ENCODE measurements around the gene CHPF2.
A peak's percentile ranks its signal among the peaks of the same experiment; 100 is the strongest.

CHPF2 gene

DNA sequence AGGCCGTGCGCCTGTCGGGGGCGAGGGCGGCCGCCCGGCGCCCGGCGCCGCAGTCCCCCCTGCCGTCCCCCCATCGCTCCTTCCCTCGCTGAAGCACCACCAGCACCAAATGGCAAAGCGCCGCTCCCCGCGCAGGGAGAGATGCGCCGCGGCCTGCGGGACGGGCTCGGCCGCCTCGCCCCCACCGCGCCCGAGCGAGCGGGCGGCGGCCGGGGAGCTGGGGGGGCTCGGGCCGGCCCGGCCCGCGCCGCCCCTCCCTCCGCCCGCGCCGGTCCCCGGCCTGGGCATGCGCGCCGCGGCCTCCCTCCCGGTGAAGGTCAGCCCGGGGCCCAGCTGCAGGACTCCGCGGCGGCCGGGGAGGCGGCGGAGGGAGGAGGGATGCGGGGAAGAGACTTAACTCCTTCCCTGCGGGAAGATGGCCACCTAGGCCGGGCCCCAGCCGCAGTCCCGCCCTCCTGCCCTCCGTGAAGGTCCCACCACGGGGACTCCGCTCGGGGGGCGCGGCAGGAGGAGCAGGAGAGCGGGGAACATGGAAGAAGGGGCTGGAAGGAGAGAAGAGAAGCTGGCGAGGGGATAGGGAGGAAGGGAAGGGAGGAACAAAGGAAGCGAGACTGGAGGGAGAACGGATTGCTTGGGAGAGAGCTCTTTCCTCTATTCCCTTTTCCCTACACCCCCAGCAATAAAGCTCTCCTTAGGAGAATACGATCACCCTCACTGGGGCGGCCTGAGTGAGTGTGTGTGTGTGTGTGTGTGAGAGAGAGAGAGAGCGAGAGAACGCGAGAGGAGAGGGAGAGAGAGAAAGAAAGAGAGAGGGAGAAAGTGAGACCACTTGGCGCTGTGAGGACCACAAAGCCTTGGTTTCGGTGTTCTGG is 19.6 kb downstream of the CHPF2 start:
- TF ChIP-seq, protein P1, sequence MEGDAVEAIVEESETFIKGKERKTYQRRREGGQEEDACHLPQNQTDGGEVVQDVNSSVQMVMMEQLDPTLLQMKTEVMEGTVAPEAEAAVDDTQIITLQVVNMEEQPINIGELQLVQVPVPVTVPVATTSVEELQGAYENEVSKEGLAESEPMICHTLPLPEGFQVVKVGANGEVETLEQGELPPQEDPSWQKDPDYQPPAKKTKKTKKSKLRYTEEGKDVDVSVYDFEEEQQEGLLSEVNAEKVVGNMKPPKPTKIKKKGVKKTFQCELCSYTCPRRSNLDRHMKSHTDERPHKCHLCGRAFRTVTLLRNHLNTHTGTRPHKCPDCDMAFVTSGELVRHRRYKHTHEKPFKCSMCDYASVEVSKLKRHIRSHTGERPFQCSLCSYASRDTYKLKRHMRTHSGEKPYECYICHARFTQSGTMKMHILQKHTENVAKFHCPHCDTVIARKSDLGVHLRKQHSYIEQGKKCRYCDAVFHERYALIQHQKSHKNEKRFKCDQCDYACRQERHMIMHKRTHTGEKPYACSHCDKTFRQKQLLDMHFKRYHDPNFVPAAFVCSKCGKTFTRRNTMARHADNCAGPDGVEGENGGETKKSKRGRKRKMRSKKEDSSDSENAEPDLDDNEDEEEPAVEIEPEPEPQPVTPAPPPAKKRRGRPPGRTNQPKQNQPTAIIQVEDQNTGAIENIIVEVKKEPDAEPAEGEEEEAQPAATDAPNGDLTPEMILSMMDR (conservative IDR thresholded peaks at IDR 0.05; ENCODE audit: low read depth, low read length): no peak
- H3K4me3 ChIP-seq (ENCODE audit: low read depth, low read length): peak overlapping the region; percentile 74
- peak; percentile 80 for DNase-seq (ENCODE audit: low read depth)

GRCh38 chr7:151252561-151252835 is 20.2 kb downstream of the CHPF2 start:
- no peak for DNase-seq (ENCODE audit: low read depth)
- peak overlapping the region; percentile 74 for H3K4me3 ChIP-seq (ENCODE audit: low read depth, low read length)
- TF ChIP-seq, protein P1 (conservative IDR thresholded peaks at IDR 0.05; ENCODE audit: low read depth, low read length): no peak

DNA sequence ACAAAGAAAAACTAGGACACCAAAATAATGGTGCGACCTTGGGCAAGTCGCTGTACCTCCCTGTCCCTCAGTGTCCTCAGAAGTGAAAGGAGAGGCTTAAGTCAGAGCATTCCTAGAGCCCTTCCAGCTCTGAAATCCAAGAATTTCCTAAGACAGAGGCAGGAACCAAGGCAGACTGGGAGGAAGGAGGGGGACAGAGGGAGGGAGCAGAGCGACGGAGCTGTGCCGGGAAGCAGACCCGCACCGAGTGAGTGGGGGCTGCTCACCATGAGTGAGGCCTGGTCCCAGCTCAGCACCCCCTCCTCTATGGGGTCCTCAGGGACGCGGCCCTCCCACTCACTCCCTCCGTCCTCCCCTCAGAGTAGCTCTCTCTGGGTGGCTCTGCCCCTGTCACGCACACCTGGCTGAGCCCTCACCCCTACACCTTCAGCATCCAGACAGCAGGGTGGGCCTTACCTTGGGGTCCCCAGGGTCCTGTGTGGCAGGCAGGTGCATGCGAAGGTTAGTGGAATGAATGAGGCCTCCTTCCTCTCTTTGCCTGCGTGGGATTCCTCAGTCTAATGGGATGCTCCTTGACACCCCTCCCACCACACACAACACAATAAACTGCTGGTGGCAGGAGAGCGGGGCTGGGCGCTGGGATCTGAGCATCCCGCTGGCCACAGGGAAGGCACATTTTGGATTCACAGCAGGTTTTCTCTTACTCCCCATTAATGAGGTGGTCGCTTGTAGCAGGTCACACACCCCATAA is 20.9 kb downstream of the CHPF2 start:
- DNase-seq (ENCODE audit: low read depth): no peak
- H3K4me3 ChIP-seq (ENCODE audit: low read depth, low read length): no peak overlapping the region
- TF ChIP-seq, protein P1 (conservative IDR thresholded peaks at IDR 0.05; ENCODE audit: low read depth, low read length): no peak

DNA sequence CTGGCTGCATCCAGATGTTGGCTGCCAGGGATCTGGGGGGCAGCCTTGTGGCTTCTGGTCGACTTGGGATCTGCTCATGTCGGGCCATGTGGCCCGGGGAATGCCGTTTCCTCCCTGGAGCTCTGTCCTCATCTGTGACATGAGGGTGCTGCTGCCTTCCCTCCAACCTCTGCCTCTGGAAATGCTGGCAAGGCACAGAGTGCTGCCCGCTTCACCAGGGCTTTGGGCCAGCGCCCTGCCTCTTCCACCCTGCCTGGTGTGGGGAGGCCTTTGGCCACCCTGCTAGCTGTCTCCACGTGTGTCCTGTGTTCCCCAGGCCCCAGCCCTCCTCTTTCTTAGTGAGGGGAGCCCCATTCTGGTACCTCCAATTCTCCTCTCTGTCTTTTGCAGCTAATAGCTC is 22.0 kb downstream of the CHPF2 start:
- H3K4me3 ChIP-seq (ENCODE audit: low read depth, low read length): no peak overlapping the region
- TF ChIP-seq, protein P1 (conservative IDR thresholded peaks at IDR 0.05; ENCODE audit: low read depth, low read length): no peak
- DNase-seq (ENCODE audit: low read depth): no peak

- no peak for DNase-seq (ENCODE audit: low read depth)
- H3K4me3 ChIP-seq (ENCODE audit: low read depth, low read length): no peak overlapping the region
- TF ChIP-seq, protein P1 (conservative IDR thresholded peaks at IDR 0.05; ENCODE audit: low read depth, low read length): no peak
Measured at GRCh38 chr7:151254851-151255250, 22.6 kb downstream of the CHPF2 start.

DNA sequence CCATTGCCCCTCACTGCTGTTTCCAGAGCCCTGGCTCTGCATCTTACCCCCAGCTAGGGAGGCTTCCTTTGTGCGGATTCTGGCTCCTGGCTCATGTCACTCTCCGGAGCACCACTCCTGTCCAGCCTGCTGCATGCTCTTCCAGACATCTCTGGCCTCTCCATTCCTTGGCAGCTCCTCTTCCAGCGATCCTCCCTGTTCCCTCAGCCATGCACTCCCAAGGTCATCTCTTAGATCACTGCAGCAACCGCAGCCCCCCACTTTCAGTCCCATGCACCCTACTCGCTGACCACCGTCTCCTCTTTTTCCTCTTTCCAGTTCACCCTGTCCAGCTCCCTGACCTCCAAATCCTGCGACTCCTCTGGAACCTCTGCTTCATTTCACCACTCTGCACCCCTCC is 23.1 kb downstream of the CHPF2 start:
- no peak overlapping the region for H3K4me3 ChIP-seq (ENCODE audit: low read depth, low read length)
- TF ChIP-seq, protein P1 (conservative IDR thresholded peaks at IDR 0.05; ENCODE audit: low read depth, low read length): no peak
- DNase-seq (ENCODE audit: low read depth): no peak
